ENCODE results near the gene SAXO1. TPM values are rescaled to one million over a fixed set of nuclear protein-coding genes. Genes with fewer than 3 reads are reported as not detected.

The SAXO1 gene, protein sequence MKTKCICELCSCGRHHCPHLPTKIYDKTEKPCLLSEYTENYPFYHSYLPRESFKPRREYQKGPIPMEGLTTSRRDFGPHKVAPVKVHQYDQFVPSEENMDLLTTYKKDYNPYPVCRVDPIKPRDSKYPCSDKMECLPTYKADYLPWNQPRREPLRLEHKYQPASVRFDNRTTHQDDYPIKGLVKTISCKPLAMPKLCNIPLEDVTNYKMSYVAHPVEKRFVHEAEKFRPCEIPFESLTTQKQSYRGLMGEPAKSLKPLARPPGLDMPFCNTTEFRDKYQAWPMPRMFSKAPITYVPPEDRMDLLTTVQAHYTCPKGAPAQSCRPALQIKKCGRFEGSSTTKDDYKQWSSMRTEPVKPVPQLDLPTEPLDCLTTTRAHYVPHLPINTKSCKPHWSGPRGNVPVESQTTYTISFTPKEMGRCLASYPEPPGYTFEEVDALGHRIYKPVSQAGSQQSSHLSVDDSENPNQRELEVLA
- total RNA-seq = under 0.01 TPM in 1 of 2 replicates, not detected in the other

GRCh38 chr9:19033015-19033414, at the start of gene SAXO1:
Gene SAXO1, minus strand, starts transcription at chr9:19033209. Its CDS starts 301 bp downstream, at chr9:19032908.

GRCh38 chr9:19048966-19049916, 16.2 kb upstream of the SAXO1 start, which contains the start of gene RRAGA:
Gene RRAGA, plus strand, starts transcription at chr9:19049427. Its CDS starts 233 bp downstream, at chr9:19049660.

Other genes with a start within 250 kb of the SAXO1 start
- gene RRAGA, start 16.2 kb upstream of the SAXO1 start, total RNA-seq = 33.8 and 41.5 TPM in 2 replicates
- gene HAUS6, start 69.7 kb upstream of the SAXO1 start, total RNA-seq = 19.5 and 20.1 TPM in 2 replicates
- 356 and 414 TPM in 2 replicates for gene PLIN2, start 94.3 kb upstream of the SAXO1 start, total RNA-seq
- gene DENND4C, start 197.5 kb upstream of the SAXO1 start, total RNA-seq = 81.3 and 124 TPM in 2 replicates

Data from nasal cavity respiratory epithelium epithelial cell of viscerocranial mucosa (primary cell).